ENCODE data around the gene PCBP2.
A peak's percentile ranks its signal among the peaks of the same experiment; 100 is the strongest.
"Not testable (repeated sequence)": the region's sequence is repeated elsewhere in the genome, so short reads cannot be mapped to it uniquely, and the experiment has no call there.

PCBP2 gene

GRCh38 chr12:53441040-53441833, 10.7 kb upstream of the PCBP2 start, which contains the start of gene PRR13:
TSS of gene PRR13 (plus strand) at chr12:53441734. CDS start at chr12:53442715, 981 bp downstream.
- DNase-seq, result peak; percentile 99

DNA sequence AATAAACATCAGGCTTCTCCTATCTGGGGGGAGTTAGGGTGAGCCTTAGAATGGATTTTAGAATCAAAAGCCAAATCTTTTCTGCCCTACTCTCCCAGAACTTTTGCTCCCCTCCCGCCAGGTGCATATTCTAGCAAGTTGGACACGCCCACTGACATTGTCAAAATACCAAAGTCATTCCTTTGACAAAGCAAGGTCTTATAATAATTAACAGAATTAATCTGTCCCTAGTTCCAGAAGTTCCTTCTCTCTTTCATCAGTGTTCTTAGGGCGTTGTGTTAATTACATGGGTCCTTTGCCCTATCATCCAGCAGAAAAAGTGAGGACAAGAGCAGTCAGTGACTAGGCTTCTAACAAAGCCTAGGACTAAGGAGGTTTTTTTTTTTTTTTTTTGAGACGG, 7.9 kb upstream of the PCBP2 start:
- DNase-seq, result no peak

DNA sequence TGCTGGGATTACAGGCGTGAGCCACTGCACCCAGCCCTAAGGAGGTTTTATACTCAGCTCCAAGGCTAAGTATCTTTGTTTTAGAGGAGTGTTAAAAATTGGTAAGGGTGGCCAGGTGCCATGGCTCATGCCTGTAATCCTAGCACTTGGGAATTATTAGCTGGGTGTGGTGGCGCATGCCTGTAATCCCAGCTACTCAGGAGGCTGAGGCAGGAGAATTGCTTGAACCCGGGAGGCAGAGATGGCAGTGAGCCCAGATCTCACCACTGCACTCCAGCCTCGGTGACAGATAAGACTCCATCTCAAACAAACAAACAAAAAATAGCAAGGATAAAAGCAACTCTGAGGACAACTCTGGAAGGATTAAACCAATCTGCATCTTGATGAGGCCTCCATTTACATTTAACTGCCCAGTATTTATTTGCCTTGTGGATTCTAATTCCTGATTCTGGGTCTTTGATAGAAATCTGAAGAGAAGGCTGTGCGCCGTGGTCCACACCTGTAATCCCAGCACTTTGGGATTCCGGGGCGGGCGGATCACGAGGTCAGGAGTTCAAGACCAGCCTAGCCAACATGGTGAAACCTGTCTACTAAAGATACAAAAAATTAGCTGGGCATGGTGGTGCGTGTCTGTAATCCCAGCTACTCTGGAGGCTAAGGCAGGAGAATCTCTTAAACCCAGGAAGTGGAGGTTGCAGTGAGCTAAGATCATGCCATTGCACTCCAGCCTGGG, 7.1 kb upstream of the PCBP2 start:
- not testable (repeated sequence) for DNase-seq

GRCh38 chr12:53450936-53451335, 966 bp upstream of the PCBP2 start:
- DNase-seq, result no peak

- DNase-seq, result peak; percentile 77
Measured at GRCh38 chr12:53452159-53453077, 516 bp downstream of the PCBP2 start.

GRCh38 chr12:53453953-53454640, 2.2 kb downstream of the PCBP2 start:
- no peak for DNase-seq

DNA sequence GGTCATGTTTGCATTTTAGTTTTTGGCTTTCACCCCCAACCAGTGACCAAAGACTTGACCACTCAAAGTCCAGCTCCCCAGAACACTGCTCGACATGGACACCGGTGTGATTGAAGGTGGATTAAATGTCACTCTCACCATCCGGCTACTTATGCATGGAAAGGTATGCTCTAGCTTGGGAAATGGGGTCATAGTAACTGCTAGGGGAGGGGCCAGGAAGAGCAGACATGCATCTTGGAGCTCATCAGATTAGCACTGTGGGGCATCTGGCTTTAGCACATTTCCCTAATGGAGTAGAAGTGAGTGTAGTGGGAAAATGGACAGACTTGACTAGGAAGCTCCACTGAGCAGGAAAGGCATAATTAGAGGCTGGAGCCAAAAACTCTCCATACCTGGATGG, 2.8 kb downstream of the PCBP2 start:
- DNase-seq, result no peak

GRCh38 chr12:53456654-53457366, 4.9 kb downstream of the PCBP2 start:
- DNase-seq, result no peak

DNA sequence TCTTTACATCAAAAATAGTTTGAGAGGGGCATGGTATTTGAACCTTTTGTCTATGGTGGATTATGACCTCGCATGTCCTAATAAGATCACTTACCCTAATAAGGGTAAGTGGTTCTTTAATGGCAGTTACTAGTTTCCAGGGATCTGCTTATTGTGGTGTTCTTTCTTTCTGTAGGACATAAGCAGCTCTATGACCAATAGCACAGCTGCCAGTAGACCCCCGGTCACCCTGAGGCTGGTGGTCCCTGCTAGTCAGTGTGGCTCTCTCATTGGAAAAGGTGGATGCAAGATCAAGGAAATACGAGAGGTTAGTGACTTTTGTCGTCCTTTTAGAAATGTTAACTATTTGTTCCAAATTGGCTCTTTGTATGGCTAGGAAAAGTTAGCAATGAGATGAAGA, 7.2 kb downstream of the PCBP2 start:
- no peak for DNase-seq

DNA sequence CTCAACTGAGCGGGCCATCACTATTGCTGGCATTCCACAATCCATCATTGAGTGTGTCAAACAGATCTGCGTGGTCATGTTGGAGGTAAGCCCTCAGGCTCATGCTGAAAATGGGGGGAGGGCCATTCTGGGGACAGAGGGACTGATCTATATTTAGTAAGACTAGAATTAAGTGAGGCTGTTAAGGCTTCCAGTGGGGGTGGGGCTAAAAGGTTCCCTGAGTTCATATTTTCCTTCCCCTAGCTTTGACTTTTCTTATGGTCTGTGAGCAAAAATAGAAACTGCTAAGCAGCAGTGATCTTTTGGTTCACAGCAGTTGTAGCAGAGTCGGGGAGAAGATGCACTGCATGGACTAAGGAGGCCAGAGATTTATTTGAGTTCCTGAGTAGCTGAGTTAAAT, 9.2 kb downstream of the PCBP2 start:
- no peak for DNase-seq

DNA sequence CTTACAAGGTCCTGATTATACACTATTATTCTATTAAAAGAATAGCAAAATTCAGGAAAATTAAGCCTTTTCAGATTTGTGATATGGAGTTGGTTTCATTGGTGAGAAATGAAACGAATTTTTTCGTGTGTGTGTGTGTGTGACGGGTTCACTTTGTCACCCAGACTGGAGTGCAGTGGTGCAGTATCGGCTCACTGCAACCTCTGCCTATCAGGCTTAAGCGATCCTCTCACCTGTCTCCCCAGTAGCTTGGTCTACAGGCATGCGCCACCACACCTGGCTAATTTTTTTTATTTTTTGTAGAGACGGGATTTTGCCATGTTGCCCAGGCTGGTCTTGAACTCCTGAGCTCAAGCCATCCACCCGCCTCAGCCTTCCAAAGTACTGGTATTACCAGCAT, 9.7 kb downstream of the PCBP2 start:
- no peak for DNase-seq

- no peak for DNase-seq
Measured at GRCh38 chr12:53462935-53463334, 11.0 kb downstream of the PCBP2 start.

GRCh38 chr12:53463802-53464560, 12.1 kb downstream of the PCBP2 start:
- DNase-seq, result no peak

DNA sequence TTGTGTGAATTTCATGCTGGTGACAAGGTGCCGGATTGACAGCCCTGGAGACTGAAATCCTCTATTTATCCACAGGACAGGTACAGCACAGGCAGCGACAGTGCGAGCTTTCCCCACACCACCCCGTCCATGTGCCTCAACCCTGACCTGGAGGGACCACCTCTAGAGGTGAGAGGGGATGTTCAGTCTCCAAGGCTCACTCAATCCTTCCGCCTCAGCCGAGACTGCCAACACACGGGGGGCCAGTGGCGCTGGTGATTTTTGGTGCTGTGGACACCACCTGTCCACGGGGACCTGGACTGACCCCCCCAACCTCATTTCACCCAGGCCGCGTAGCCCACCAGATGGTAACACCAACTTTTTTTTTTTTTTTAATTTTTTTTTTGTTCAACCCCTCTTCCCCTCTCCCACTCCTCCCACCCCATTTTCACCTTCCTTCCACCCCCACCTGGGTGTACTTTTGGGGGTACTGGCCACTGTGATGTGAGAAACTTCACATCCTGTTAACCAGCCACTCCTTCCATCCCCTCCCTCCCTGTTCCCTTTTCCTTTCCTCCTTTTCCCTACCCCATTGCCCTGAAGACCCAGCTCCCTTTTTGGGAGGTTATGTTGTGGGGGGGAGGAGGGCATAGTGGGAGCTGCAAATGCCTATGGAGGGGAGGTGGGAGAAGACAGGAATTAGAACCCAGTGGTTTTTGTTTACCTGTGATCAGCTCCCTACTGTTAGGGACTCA, 12.9 kb downstream of the PCBP2 start:
- DNase-seq, result no peak

DNA sequence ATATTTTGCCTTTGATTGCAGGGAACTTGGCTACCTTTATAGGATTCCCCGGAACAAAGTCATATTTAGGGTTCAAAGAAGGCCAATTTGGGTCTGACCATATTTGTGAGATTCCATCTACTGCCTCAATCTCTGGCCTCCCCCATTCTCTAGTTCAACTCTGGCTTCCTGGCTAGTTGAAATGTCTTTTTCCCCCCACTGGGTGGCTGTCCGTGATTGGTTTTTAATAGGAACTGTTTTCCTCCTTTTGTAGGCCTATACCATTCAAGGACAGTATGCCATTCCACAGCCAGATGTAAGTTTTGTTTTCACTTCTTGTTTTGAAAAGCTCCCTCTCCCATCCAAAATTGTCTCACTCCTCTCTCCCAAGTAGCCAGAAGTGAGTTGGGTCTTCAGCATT, 13.8 kb downstream of the PCBP2 start:
- no peak for DNase-seq

GRCh38 chr12:53466640-53467039, 14.7 kb downstream of the PCBP2 start:
- no peak for DNase-seq

DNA sequence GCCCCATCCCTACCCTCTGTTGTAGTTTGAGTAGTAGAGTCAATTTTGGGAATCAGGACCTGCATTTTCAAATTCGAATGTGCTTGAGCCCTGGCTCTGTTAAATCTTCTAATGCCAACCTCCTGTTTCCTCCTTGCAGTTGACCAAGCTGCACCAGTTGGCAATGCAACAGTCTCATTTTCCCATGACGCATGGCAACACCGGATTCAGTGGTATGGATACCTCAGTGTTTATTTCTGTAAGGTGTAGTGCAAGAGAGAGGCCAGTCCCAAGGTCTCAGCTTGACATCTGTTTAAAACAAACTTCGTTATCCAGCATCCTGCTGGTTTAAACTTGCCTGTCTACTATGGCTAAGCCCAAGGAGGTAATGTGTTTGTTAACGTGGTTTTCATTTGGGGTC, 15.2 kb downstream of the PCBP2 start:
- DNase-seq, result no peak

GRCh38 chr12:53467880-53468279, 16.0 kb downstream of the PCBP2 start:
- no peak for DNase-seq

DNA sequence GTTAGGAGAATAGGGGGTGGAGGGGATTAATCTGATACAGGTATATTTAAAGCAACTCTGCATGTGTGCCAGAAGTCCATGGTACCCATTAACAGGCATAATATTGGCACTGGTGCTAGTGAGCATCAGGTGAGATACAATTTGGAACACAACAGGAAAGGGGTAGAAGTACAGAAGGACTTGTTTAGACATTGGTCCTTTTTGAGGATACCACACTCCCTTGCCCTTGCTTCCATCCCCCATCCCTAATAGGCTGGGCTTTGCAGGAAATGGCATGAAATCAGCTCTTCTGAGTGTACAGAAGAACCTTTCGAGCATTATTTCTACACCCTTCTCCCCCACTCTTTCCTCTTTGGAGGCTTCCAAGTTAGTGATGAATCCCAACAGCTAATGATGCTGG, 16.4 kb downstream of the PCBP2 start:
- DNase-seq, result no peak

DNA sequence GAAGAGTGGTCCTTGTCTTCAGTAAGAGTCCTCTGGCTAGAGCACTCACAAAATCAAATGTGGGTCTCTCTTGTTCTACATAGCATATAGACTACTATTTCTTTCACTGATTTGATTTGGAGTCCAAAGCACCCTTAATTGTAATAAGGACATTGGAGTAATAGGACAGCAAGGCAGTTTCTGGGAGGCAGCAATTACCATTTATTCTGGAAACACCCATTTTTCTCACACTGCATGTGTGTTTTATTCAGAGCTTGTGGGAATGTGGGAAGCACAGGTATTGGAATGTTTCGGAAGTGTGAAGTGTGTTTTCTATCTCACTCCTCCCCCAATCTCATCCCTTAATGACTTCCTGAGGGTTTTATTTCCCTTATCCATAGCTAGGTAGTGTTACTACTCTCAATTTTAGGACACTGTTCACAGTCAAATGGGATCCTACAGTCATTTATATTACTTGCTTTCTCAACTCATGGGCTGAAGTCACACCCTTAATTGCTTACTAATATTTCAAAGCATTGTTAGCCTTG, 20.2 kb downstream of the PCBP2 start:
- no peak for DNase-seq
